Common myeloid progenitor, CD34-positive (primary cell): ENCODE results near the gene RIC8B.
A peak's percentile ranks its signal among the peaks of the same experiment; 100 is the strongest.

ENCODE experiments used
- CTCF ChIA-PET: fragments of 350-600 bp; sonication (Branson Sonifier 250); formaldehyde crosslinking; loops from one replicate; lab custom pipeline; 2021; ENCODE audit warnings: antibody characterized with exemption; lab: Charles Lee
- POLR2A ChIA-PET: fragments of 350-600 bp; sonication (Branson Sonifier 250); formaldehyde crosslinking; loops from one replicate; lab custom pipeline; 2021; ENCODE audit warnings: antibody characterized with exemption; lab: Charles Lee
- DNase-seq, 3 donors: peaks; one replicate each; pipeline versions ENCODE4 v3.0.0 to v3.0.0-alpha.2; 2013
- H3K27ac ChIP-seq, 2 experiments: 1 replicate in 1 of 2; 2 replicates in 1 of 2; pipeline ENCODE4 v1.7.0; 2013; ENCODE audit warnings: inconsistent platforms in 2 of 2, low read length in 2 of 2, mild to moderate bottlenecking in 2 of 2, low read depth in 1 of 2, moderate library complexity in 1 of 2; ENCODE audit not compliant: severe bottlenecking in 2 of 2, insufficient read depth in 1 of 2, poor library complexity in 1 of 2
- H3K27me3 ChIP-seq, 5 experiments: replicated peaks in 2 of 5; 1 replicate in 3 of 5; 2 replicates in 2 of 5; pipeline versions ENCODE4 v1.6.1 to v1.7.0; 2013; ENCODE audit warnings: low read length in 4 of 5, mild to moderate bottlenecking in 2 of 5, moderate library complexity in 2 of 5, inconsistent platforms in 1 of 5; ENCODE audit not compliant: insufficient read depth in 5 of 5, control insufficient read depth in 4 of 5
- H3K36me3 ChIP-seq, 4 experiments: 1 replicate in 2 of 4; 2 replicates in 2 of 4; pipeline versions ENCODE4 v1.6.1 to v1.7.0; 2013; ENCODE audit warnings: low read length in 3 of 4, control low read depth in 1 of 4, mild to moderate bottlenecking in 1 of 4; ENCODE audit not compliant: control insufficient read depth in 4 of 4, insufficient read depth in 4 of 4
- H3K4me1 ChIP-seq, 4 experiments: 1 replicate in 3 of 4; 2 replicates in 1 of 4; pipeline versions ENCODE4 v1.6.1 to v1.7.1; 2013; ENCODE audit warnings: low read length in 3 of 4, mild to moderate bottlenecking in 3 of 4, control low read depth in 1 of 4, inconsistent platforms in 1 of 4, moderate library complexity in 1 of 4; ENCODE audit not compliant: control insufficient read depth in 4 of 4, insufficient read depth in 4 of 4; ENCODE audit errors: control extremely low read depth in 1 of 4
- H3K4me3 ChIP-seq, 7 experiments: 1 replicate in 4 of 7; 2 replicates in 3 of 7; pipeline versions ENCODE4 v1.5.1 to v1.7.0; 2013; ENCODE audit warnings: mild to moderate bottlenecking in 7 of 7, low read length in 6 of 7, moderate library complexity in 6 of 7, inconsistent platforms in 2 of 7, low read depth in 2 of 7, control low read depth in 1 of 7; ENCODE audit not compliant: insufficient read depth in 4 of 7, control insufficient read depth in 1 of 7; ENCODE audit errors: extremely low read depth in 1 of 7
- H3K9me3 ChIP-seq, 5 experiments: 1 replicate in 4 of 5; 2 replicates in 1 of 5; pipeline versions ENCODE4 v1.6.1 to v1.7.1; 2013; ENCODE audit warnings: low read length in 4 of 5, mild to moderate bottlenecking in 2 of 5, inconsistent platforms in 1 of 5, low read depth in 1 of 5, moderate library complexity in 1 of 5; ENCODE audit not compliant: control insufficient read depth in 4 of 5, insufficient read depth in 2 of 5; ENCODE audit errors: control extremely low read depth in 1 of 5
- WGBS: methylation state at CpG from one replicate; pipeline ENCODE4 v1.1.5; 2013; ENCODE audit not compliant: insufficient coverage; 5-methylcytosine and 5-hydroxymethylcytosine counted together

RIC8B gene

GRCh38 chr12:106831699-106832098, 57.2 kb downstream of the RIC8B start:
- Histone ChIP-seq H3K4me3 (no peak overlapping the region), H3K36me3 (peaks cover 0 to 6% (median 1%) of the 10 kb centered on the region in 4 experiments), H3K27me3 (no peaks in the 10 kb centered on the region), H3K4me1 (no peaks in the 10 kb centered on the region), H3K9me3 (no peaks in the 10 kb centered on the region), H3K27ac (no peak overlapping the region)
- CTCF ChIA-PET: no interaction called here
- POLR2A ChIA-PET: no interaction called here
- DNase-seq: no peak
- 95% methylated on average over 3 of the region's 4 CpGs for WGBS

- 97% methylated on average over 4 of the region's 8 CpGs for WGBS
- Histone ChIP-seq H3K27me3 (no peaks in the 10 kb centered on the region), H3K4me1 (peaks cover 8 to 23% (median 14%) of the 10 kb centered on the region in 4 experiments), H3K36me3 (peaks cover 0 to 3% (median 0%) of the 10 kb centered on the region in 4 experiments), H3K27ac (no peak overlapping the region), H3K4me3 (no peak overlapping the region), H3K9me3 (no peaks in the 10 kb centered on the region)
- no peak for DNase-seq
- POLR2A ChIA-PET: no interaction called here
- CTCF ChIA-PET: no interaction called here
Measured at GRCh38 chr12:106837782-106838181, 63.3 kb downstream of the RIC8B start.

- 100% methylated on average over 1 of the region's 1 CpG for WGBS
Measured at GRCh38 chr12:106839333-106839732, 64.9 kb downstream of the RIC8B start.

DNA sequence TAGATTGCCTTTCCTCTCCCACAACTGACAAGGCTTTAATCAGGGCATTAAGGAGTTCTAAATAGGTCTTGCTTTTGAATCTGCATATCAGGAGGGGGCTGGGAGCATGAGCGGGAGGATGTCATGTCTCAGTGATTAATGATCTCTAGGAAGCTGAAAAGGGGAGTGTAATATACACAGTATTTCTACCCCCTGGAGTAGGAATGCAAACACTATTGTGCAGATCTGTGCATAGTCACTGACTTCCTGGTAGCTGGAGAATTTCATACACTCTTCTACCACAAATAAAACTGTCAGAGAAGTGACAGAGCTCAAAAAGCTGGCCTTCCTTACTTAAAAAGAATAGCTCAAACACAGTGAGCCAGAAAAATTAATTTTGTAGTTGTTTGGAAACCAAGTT, 65.8 kb downstream of the RIC8B start:
- Histone ChIP-seq H3K9me3 (no peaks in the 10 kb centered on the region), H3K36me3 (peaks cover 0 to 7% (median 5%) of the 10 kb centered on the region in 4 experiments), H3K27ac (peak overlapping the region in 1 of 2 experiments; percentile 32), H3K4me3 (peak overlapping the region in 3 of 7 experiments; percentile 4 to 45 (median 13)), H3K4me1 (peaks cover 8 to 23% (median 14%) of the 10 kb centered on the region in 4 experiments), H3K27me3 (no peaks in the 10 kb centered on the region)
- DNase-seq: peak in 2 of 3 donors; percentile 42 to 64
- no CpG with 5 or more reads among the region's 1 CpG for WGBS
- ChIA-PET POLR2A (no interaction called here), CTCF (interaction anchor here (2.1 to 2.7 kb wide), 4 partner anchors 10 to 483 kb away, joined by 8 to 20 read pairs (median 14); partner anchors contain the start of gene POLR3B)

More at GRCh38 chr12:106839333-106839732, 64.9 kb downstream of the RIC8B start:
- H3K27me3 ChIP-seq: no peaks in the 10 kb centered on the region
- no peak overlapping the region for H3K4me3 ChIP-seq
- ChIA-PET CTCF (no interaction called here), POLR2A (no interaction called here)
- peaks cover 8 to 23% (median 14%) of the 10 kb centered on the region in 4 experiments for H3K4me1 ChIP-seq
- no peaks in the 10 kb centered on the region for H3K9me3 ChIP-seq
- H3K27ac ChIP-seq: no peak overlapping the region
- no peak for DNase-seq
- peaks cover 0 to 4% (median 3%) of the 10 kb centered on the region in 4 experiments for H3K36me3 ChIP-seq

- Histone ChIP-seq H3K4me3 (no peak overlapping the region), H3K9me3 (no peaks in the 10 kb centered on the region), H3K4me1 (peaks cover 8 to 23% (median 14%) of the 10 kb centered on the region in 4 experiments), H3K36me3 (peaks cover 0 to 14% (median 4%) of the 10 kb centered on the region in 4 experiments), H3K27ac (no peak overlapping the region), H3K27me3 (no peaks in the 10 kb centered on the region)
- ChIA-PET POLR2A (interaction anchor here (0.6 kb wide), 1 partner anchor 60 kb away, joined by 3 read pairs; no protein-coding TSS in a partner anchor), CTCF (interaction anchor here (0.8 to 2.7 kb wide), 15 partner anchors 10 to 485 kb away, joined by 3 to 20 read pairs (median 5); partner anchors contain the start of gene POLR3B)
- peak; percentile 39 to 63 (median 54) for DNase-seq
- WGBS: no CpG with 5 or more reads among the region's 1 CpG
Measured at GRCh38 chr12:106841510-106842302, 67.2 kb downstream of the RIC8B start.

DNA sequence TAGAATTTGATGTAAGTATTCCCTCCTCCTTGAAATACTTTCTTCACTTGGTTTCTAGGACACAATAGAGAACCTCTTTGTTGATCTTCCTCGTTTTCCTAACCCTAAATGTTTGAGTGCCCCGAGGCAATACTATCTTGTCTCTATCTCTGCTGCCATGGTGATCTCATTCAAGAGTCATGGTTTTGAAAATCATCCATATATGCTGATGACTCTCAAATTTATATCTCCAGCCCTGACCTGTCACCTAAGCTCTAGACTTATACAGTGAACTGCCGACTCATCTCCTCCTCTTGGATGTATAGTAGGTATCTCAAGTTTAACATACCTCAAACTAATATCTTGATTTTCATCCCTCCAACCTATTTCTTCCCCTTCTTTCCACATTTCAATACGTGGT, 71.4 kb downstream of the RIC8B start:
- 98% methylated on average over 4 of the region's 4 CpGs for WGBS
- POLR2A ChIA-PET: no interaction called here
- CTCF ChIA-PET: no interaction called here
- DNase-seq: no peak
- Histone ChIP-seq H3K9me3 (no peaks in the 10 kb centered on the region), H3K36me3 (peaks cover 0 to 32% (median 6%) of the 10 kb centered on the region in 4 experiments), H3K27ac (no peak overlapping the region), H3K4me3 (no peak overlapping the region), H3K4me1 (peaks cover 4 to 8% (median 5%) of the 10 kb centered on the region in 4 experiments), H3K27me3 (no peaks in the 10 kb centered on the region)

- Histone ChIP-seq H3K4me1 (no peaks in the 10 kb centered on the region), H3K27me3 (no peaks in the 10 kb centered on the region), H3K9me3 (no peaks in the 10 kb centered on the region), H3K36me3 (peaks cover 0 to 43% (median 9%) of the 10 kb centered on the region in 4 experiments), H3K4me3 (no peak overlapping the region), H3K27ac (no peak overlapping the region)
- no peak for DNase-seq
- 100% methylated on average over 2 of the region's 2 CpGs for WGBS
- ChIA-PET POLR2A (no interaction called here), CTCF (no interaction called here)
Measured at GRCh38 chr12:106847861-106848260, 73.4 kb downstream of the RIC8B start.
